NCI-H2227 treated with DMSO at 0.1 percent for 48 hours (cell line): ENCODE measurements around the gene ZMYND10.

Experiments used
- DNase-seq: peaks from one replicate; lab custom pipeline; 2025; lab: John Stamatoyannopoulos, UW

Gene ZMYND10

DNA sequence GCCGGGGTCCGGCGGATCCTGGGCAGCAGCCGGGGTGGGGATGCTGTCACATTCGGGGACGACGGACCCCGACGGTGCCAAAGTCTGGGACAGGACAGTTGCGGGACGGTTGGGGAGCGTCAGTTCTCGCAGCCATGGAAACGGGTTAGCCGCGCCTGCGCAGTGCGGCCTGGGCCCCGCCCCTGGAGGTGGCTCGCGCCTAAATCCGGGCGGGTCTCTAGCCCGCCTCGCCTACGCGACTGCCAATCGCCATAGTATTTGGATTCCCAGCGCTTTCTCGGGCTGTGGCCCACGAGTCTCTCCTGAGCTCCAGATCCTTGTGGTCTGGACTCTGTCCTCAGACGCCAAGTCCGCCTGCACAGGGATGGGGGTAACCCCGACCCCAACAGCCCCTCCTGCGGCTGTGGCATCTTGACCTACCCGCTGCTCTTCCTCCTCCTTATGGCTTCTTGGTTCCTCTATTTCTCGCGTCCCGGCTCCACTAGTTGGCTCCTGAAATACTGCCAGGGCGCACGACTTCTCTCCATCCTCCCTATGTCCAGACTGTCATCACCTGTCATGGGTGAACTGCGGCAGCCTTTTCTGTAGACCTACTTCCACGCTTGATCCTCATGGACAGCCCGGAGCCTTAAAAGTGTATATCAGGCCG is at the start of gene ZMYND10:
Gene ZMYND10 (minus strand): TSS at position 147 of the 649 bp plus-strand sequence. CDS start 153 bp downstream, outside the sequence.
- peak; percentile 24 for DNase-seq

DNA sequence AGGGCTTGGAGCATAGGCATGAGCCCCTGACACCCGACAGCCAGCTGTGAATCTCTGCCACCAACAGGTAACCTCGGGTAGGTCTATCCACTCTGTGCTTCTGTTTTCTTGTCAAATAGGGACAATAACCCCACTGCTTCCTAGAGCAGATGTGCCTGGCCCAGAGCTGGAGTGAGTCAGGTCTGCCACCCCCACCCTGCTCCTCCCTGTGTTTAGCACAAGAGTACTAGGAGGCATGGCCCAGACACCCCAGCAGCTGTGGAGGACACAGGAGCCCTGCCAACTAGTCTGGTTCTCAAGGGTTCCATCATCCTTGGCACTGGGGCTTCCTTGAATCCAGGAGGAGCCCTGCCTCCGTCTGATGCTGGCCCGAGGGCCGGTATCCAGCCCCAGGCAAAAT is 47.5 kb upstream of the ZMYND10 start:
- DNase-seq = no peak

DNA sequence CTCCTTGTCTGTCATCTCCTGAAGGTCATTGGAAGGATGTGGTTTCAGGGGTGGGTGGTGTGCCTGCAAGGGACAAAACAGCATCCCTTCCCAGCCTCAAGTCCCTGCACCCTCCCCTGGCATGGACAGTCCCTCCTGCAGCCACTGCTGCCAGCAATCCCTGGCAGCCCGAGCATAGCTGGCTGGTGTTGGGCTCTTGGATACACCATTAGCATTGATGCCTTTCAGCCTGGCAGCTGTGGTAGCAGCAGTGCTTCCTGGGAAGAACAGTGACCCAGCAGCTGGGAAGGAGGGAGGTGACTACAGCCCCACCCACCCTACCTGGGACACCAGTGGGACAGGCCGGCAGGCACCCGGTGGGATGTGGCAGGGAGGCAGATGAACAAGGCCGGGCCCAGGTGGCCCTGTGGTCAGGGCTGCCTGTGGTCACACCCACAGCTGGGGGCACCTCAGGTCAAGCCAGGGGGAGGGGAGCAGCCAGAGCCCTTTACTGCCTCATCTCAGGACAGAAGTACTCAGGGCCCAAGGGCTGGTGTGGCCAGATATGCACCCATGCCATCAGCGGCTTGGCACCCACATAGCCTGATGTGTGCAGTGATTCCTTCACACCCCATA is 46.7 kb upstream of the ZMYND10 start:
- no peak for DNase-seq

DNA sequence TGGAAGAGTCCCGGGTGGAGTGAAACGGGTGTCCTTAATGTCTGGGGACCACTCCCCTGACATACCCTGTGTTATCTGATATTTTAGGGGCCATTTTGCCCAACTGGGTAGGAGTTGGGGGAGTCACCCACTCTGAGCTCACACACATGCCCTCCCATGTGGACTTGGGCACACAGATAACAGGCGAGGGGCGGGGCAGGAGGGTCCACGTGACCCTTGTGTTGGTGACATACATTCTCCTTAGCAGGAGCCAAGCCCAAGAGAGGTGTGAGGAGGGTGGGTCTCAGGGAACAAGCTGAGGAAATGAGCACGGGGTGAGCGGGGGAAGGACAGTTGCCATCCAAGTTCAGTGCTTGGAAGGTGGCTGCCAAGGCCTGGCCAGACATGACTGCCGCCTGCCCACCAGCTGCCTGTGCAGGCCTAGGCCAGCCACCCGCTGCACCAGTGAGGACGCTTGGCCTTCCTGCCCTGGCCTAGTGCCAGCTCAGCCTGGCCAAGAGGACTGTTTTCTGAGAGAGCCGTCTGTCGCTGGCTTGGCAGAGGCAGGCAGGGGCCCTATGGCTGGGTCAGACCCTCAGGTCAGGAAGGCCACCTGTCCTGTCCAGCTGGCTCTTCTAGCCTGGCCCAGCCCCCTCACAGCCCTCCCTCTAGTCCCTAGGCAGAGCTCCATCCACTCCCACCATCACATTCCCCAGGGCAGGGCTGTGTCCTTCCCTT is 45.1 kb upstream of the ZMYND10 start:
- no peak for DNase-seq

DNA sequence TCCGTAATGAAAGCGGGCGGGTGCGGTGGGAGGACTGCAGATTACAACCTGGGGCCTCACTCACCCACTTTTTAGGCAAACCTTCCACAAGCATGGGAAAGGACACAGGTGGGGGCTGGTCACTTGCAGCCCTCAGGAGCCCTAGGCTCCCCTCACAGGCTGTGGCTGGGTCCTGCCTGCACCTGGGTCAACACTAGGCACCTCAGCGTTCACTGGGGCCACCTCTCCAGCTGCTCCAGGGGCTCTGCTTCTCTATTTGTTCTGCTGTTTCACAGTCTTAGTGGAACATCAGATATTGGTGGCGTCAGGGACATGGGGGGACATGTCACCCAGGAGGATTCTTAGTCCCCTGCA is 43.9 kb upstream of the ZMYND10 start:
- DNase-seq = no peak

DNA sequence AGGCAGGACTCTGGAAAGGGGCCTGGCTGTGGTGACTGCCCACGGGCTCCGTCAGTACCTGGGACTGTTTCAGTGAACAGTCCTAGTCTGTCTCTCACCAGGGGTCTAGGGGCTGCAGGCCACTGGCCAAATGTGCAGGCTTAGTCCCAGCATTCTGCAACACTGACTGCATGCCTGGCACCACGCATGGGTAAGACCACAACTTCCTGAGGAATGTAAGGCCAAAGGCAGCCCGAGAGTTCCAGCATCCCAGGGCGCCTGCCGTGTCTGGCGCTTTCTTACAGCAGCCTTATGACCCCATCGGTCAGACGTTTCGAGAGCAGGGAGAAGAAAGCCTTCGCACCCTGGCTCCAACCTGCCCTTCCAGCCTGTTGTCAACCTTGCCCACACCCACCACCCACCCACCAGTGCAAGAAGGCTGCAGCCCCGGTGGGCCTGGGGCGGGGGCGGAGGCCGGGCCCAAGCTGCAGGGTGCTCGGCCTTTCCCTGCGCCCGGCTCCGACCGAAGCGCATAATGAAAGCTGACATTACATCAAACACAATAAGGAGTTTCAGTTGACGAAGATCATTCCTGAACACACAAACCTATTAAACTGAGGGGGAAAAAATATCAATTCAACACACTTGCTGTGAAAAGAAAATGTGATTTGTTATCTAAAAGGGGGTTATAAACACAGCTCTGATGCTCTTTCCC is 43.3 kb upstream of the ZMYND10 start:
- no peak for DNase-seq

DNA sequence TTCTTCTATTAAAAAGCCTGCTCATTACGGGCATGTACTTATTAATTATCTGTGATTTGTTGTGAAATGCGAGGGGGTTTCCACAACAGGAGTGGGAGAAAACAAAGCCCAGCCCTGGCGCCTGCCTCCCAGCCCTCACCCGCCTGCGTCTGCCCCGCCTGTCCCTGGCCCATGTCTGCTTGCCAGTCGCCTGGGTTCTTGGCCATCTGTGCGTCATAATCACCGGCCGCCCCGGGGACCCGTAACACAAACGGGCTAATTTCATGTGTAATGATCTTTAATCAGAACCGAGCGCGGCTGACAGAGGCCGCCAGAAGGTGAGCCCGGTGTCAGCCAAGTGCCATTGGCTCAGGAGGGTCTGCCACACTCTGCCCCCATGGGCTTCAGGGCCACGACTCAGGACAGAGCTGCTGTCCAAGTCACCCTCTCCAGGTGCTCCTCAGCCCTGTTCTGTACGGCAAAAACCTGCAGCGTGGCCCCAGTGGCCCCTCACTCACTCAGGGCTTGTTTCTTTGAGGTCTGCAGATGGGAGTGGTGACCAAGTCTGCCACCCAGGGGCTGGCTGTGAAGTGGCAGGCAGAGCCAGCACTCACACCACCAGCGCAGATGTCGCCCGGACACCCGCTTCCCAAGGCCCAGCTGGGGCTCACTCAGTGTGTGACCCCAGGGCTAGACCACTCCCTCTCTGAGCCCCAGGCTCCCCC is 42.6 kb upstream of the ZMYND10 start:
- DNase-seq = no peak

DNA sequence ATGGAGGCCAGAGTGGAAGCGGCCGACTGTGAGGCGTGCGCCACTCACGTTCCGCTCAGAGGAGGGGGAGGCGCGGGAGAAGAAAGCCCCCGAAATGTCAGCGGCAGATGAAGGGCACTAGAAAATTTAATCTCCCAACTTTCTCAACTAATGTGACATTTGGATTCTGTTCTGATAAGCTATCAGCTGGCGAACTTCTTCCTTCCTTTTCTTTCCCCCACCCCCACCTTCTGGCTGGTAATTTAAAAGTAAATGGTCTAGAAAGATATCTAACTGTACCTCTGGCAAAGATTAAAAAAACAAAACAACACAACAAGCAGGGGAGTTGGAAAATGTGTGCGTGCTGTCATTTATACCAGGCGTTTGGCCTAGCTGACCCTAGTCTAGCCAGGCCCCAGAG is 40.2 kb upstream of the ZMYND10 start:
- no peak for DNase-seq

DNA sequence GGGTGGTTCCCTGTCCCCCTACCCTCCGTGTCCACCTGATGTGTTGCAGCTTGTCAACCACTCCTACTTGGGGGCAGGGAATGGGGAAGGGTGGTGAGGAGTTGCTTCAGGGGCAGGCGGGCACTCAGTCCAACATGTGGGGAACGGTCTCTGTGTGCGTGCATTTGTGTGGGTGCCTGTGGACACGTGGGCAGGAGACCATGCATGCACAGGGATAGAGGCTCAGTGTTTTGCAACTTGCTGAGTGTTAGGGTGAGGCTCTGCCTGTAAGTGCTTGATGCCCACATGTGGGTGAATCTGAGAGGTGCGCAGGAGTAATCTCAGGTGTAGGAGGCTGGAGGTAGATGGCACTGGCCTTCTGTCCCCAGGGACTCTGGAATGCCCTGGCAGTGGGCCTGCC is 38.2 kb upstream of the ZMYND10 start:
- DNase-seq = no peak

DNA sequence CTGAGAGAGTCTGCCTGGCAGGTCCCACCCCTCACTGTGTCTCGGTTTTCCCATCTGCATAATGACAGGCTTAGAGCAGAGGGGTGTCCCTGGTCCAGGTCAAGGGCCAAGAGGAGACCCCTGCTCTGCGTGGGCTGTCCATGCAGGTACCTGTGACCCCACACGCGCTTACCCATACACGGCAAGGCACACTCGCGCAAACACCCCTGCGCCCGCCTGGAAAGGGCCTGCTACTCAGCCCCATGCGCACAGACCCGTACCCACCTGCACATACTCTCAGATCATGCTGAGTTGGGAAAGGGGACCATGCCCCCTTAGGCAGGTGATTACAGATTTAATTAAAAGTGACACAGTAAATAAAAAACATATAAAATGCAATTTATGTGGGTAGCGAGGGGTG is 37.2 kb upstream of the ZMYND10 start:
- DNase-seq = no peak

DNA sequence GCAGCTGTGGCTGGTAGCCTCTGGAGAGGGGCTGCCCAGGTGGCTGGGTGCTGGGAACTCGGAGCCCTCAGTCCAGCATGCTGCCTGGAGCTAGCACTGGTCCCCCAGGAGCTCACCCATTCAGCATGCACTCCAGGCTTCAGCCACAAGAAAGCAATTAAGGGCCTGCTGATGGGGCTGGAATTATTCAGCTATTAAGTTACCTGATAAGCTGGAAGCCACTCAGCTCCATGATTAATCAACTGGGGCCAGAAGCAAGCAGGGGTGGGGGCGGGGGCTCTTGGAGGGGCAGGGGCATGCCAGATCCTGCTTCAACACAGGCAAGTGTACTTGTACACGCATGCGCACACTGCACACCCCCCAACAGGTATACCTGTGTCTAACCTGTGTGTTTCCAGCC is 35.9 kb upstream of the ZMYND10 start:
- no peak for DNase-seq

DNA sequence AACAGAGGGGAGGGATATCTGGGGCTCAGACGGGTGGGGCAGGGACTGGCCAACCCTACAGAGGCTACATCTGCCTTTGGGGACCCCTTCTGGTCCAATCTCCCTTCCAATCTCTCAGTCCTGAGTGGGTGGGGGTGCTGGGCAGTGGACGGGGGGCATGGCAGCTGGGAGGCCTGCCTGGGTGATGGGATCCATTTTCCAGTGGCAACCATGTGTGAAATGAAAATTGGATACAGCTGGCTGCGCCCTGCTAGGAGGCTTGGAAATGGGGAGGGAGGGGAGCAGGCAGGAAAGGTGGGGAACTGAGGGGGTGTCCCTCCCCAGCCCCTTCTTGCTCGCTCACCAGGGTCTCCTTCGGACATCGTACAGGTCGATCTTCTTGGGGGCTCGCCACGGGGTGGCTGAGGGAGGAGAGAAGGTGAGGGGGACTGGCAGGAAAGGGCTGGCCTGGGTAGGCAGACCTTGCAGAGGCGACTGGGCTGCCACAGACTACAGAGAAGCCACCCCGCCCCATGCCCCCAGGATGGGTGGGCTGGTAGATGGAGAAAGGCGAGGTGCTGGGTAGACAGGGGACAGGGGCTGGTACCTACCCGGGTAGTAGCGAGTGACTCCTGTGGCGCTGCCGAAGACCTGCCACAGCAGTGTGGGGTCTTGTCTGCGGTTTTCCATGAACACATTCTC is 35.0 kb upstream of the ZMYND10 start:
- no peak for DNase-seq

DNA sequence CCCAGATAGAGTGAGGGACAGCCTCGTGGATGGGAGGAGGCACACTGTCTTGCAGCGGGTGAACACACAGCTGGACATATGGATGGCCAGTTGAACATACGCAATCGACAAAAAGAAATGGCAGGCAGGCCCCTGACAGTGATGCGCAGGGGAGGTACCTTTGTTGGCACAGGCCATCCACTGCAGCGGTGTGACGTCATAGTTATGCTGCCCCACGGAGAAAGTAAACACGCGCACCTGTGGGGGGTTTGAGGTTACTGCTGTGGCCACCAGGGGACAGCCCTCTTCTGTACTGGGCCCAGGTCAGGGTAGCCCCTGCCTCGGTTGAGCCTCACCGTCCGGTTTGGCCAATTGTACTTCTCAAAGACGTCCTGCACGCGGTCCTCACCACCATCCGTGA is 33.2 kb upstream of the ZMYND10 start:
- no peak for DNase-seq

DNA sequence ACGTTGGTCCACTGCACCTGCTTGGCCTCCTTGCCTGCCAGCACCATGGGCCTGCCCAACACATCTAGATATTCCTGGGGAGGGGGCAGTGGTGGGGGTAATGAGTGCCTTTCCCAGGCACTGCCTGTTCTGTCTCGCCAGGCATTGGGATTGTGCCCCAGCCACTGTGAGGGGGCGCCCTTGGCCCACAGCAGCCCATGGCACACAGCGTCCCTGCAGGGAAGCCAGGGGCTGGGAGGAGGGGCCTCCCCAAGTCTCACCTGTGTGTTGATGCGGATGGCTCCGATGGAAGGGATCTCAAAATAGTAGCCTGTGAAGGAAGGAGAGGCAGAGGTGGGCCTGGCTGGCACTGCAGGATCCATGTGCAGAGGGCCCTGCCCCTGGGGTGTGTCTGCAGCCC is 32.5 kb upstream of the ZMYND10 start:
- DNase-seq = no peak

DNA sequence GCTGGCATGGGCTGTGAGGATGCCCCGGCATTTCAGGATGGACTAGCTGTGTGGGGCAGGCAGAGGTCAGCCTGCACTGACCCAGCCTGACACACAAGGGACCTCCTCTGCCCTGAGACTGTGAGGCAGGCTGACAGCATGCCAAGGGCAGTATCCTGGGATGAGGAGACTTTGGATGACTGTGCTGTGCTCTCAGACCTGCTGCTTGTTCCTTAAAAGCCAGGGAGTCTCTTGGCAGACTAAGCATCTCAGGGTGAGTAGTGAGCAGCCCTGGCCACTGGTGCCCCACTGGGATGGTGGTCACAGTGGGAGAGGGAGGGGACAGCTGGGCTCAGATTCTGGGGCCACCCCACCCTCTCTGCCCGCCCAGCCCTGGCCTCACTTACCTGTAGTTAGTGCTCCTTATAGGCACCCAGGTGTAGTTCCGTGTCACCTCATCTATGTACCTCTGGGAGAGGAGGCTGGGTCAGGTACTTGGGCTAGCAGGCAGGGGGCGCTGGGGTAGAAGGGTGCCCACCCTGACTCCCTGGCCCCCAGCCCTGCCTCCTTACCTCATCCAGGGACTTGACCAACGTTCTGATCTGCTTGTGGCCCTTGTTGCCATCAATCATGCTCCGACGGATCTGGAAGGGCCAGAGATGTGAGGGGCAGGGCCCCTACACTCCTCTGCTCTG is 29.9 kb upstream of the ZMYND10 start:
- DNase-seq = no peak

DNA sequence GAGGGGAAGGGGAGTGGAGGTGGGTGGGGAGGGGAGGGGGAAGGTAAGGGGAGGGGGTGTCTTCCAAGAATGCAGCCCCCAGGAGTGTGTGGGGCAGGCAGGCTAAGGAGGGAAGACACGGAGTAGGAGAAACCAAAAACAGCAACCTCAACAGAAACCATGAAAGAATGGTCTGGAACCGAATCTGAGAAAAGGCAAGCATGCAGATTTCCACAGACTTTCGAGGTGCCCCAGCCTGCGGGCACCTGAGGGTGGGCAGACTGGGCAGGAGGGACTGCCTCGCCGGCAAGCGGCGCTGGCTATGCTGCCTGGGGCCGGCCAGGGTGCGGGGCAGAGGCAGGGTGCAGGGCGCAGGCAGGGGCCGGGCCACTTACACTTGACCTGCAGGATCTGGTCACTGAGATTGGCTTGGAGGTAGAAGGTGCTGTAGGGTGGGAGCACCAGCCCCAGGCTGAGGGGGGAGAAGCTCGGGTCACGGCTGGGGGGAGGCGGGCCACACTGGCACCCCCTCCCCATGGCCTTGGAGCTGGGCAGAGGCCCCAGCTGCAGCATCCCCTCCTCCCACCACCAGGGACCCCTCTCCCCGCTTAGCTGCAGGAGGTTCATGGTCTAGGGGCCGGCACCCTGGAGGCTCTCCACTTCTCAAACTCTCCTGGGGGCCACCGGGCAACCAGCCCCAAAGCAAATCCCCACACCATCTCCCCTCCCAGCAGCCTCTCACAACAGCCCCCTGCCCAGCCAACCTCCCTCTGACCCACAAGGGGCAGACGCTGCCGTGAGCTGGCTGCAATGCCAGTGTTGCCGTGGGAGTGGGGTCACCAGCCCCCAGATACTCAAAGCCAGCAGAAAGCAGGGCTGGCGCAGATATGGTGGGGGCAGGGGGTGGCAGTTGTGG is 29.1 kb upstream of the ZMYND10 start:
- DNase-seq = no peak

DNA sequence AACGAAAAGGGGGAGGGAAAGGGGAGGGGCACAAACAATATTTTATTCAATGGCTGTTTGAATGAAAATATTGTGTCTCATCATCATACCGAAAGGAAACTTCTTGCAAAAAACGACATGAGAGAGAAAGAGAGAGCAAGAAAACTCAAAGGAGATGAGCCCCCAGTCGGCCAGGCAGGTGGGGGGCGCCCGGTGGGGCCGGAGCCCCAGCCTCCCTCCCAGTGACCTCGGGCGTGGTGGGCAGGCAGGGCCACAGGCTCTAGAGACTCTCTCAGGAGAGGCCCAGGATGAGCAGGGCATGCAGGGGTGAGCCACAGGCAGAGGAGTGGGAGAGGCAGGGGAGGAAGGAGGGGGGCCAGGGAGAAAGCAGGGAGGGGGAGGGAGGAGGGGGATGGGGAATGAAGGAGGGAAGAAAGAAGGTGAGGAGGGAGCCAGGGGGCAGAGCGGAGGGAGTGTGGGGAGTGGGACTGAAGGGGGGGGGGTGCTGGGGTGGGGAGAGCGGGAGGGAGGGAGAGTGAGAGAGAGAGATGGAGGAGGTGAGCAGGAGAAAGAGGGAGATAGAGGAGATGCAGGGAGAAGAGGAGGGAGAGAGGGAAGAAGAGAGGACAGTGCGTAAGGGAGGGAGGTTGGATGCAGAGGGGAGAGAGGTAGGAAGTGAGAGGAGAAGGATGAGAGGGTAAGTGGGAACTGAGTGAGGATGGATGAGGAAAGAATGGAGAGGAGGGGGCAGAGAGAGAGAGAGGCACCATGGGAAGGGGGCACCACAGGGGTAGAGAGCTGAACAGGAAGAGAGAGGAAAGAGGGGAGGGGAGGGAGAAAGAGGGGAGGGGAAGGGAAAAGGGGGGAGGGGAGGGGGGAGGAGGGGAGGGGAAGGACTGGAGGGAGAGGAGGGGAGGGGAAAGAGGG is 27.9 kb upstream of the ZMYND10 start:
- no peak for DNase-seq

DNA sequence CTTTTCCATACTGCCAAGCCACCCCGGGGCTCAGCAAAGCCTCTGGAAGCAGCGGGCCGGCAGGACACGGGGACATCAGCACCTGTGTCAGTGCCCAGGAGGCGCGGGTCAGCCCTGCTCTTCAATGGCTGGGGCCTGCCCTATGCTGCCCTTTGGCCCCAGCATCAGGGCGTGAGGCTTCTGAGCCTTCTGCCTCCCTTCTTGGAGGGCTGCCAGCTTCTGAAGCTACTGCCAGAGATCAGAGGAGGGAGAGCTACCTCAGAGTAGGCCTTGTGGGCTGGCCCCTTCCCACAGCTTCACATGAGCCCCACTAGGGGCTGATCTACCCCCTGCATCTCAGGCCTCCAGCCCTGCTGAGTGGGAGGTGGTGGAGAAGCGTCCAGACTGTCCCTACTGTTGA is 26.8 kb upstream of the ZMYND10 start:
- DNase-seq = peak; percentile 9

DNA sequence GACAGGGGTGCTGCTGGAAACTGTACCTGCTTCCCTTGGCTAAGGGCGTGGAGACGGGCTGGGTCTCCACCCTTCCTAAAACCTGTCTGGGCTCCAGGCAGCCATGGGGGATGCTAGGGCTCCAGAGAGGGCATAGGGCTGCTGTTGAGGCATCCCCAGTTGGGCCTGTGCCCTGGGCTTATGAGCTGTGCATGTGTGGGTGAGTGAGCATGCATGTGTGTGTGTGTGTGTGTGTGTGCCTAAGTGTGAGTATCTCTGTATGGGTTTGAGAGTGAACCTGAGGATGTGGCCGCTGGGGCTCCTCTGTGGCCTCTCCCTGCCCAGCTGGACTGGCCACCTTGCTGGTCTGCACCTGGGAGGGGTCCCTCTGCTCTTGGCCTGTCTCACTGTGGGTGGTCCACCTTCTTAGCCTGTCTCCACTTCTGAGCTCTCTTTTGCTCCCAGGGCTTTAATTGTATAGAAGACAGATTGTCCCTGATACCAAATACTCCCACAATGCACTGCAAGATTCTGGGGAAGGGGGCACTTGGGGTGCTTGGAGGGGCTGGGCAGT is 25.7 kb upstream of the ZMYND10 start:
- no peak for DNase-seq
